Hepatocyte (in vitro differentiated cells): ENCODE data around the gene TMEM51. TPM values are rescaled to one million over a fixed set of nuclear protein-coding genes. Genes with fewer than 3 reads are reported as not detected.

Experiments
- DNase-seq: peaks from one replicate; pipeline ENCODE4 v3.0.0-alpha.2; 2016; ENCODE audit warnings: low spot score
- H2AFZ ChIP-seq: fragments of 200-600 bp; sonication (generic); 2 replicates; pipeline ENCODE4 v1.6.0; 2016; ENCODE audit warnings: antibody characterized with exemption, mild to moderate bottlenecking
- H3K27ac ChIP-seq: fragments of 200-600 bp; sonication (generic); 2 replicates; pipeline ENCODE4 v1.5.1; 2016; ENCODE audit warnings: mild to moderate bottlenecking
- H3K27me3 ChIP-seq: fragments of 200-600 bp; sonication (generic); 2 replicates; pipeline ENCODE4 v1.6.1; 2016
- H3K36me3 ChIP-seq: fragments of 200-600 bp; sonication (generic); replicated peaks from 2 replicates; pipeline ENCODE4 v1.5.1; 2016; ENCODE audit warnings: low read depth; ENCODE audit not compliant: insufficient read depth
- H3K4me1 ChIP-seq: fragments of 200-600 bp; sonication (generic); 2 replicates; pipeline ENCODE4 v1.5.1; 2016; ENCODE audit warnings: mild to moderate bottlenecking, moderate library complexity; ENCODE audit not compliant: insufficient read depth
- H3K4me2 ChIP-seq: fragments of 200-600 bp; sonication (generic); 2 replicates; pipeline ENCODE4 v1.6.0; 2016
- H3K4me3 ChIP-seq: fragments of 200-600 bp; sonication (generic); 2 replicates; pipeline ENCODE4 v1.5.1; 2016; ENCODE audit warnings: mild to moderate bottlenecking
- H3K79me2 ChIP-seq: fragments of 200-600 bp; sonication (generic); 2 replicates; pipeline ENCODE4 v1.6.0; 2017; ENCODE audit warnings: mild to moderate bottlenecking
- H3K9me2 ChIP-seq: fragments of 200-600 bp; sonication (generic); replicated peaks from 2 replicates; pipeline ENCODE4 v1.6.0; 2017; ENCODE audit warnings: mild to moderate bottlenecking; ENCODE audit not compliant: insufficient read depth
- H3K9me3 ChIP-seq: fragments of 200-600 bp; sonication (generic); 2 replicates; pipeline ENCODE4 v1.5.1; 2016; ENCODE audit warnings: low read depth, mild to moderate bottlenecking
- H4K20me1 ChIP-seq: fragments of 200-600 bp; sonication (generic); 2 replicates; pipeline ENCODE4 v1.6.0; 2016; ENCODE audit warnings: mild to moderate bottlenecking; ENCODE audit not compliant: insufficient read depth, poor library complexity, severe bottlenecking
- CTCF ChIP-seq: fragments of 200-600 bp; sonication (generic); IDR thresholded peaks from 2 replicates; pipeline ENCODE4 v1.5.1; 2016; ENCODE audit warnings: antibody characterized with exemption, mild to moderate bottlenecking; ENCODE audit not compliant: poor library complexity
- EZH2 ChIP-seq: fragments of 200-600 bp; sonication (generic); IDR thresholded peaks from 2 replicates; pipeline ENCODE4 v1.6.1; 2016; ENCODE audit warnings: antibody characterized with exemption, mild to moderate bottlenecking, borderline replicate concordance
- EZH2phosphoT487 ChIP-seq: fragments of 200-600 bp; sonication (generic); IDR thresholded peaks from one replicate; pipeline ENCODE4 v1.6.1; 2018; ENCODE audit warnings: antibody characterized with exemption, mild to moderate bottlenecking, low read depth, moderate library complexity; ENCODE audit not compliant: unreplicated experiment, severe bottlenecking
- WGBS: methylation state at CpG from one replicate; pipeline ENCODE4 v1.1.6; 2016; ENCODE audit warnings: low lambda C conversion rate; ENCODE audit errors: missing lambda C conversion rate; 5-methylcytosine and 5-hydroxymethylcytosine counted together
- polyA plus RNA-seq: library from polyadenylated mRNA; unstranded; fragments of >200 nt; fragmentation: Nextera tagmentation; extraction: Ambion mirVana; gene quantifications from 2 replicates; pipeline ENCODE4 v1.2.1, GENCODE V29; 2016
- total RNA-seq: library from RNA; depleted of rRNA; stranded (reverse); fragments of >200 nt; gene quantifications from 2 replicates; pipeline ENCODE4 v1.2.3, GENCODE V29; 2014

Gene TMEM51
- total and polyA plus RNA-seq, 2 experiments from 2014 or later: 23.4 to 24.0 TPM

GRCh38 chr1:15155888-15156741 is 2.6 kb downstream of the TMEM51 start:
- H3K4me1 ChIP-seq: peaks cover 65% of the 10 kb centered on the region
- no peak overlapping the region for H3K4me3 ChIP-seq
- no peaks in the 10 kb centered on the region for H3K27me3 ChIP-seq
- peak overlapping the region; percentile 82 for H3K27ac ChIP-seq
- no peaks in the 10 kb centered on the region for H3K36me3 ChIP-seq
- H3K4me2 ChIP-seq: peak overlapping the region; percentile 95
- 49% methylated on average over 11 of the region's 11 CpGs for WGBS
- no peak overlapping the region for H2AFZ ChIP-seq
- no peaks in the 10 kb centered on the region for H3K9me2 ChIP-seq
- H4K20me1 ChIP-seq: peaks cover 10% of the 10 kb centered on the region
- TF ChIP-seq EZH2phosphoT487: no peak
- TF ChIP-seq EZH2: no peak
- TF ChIP-seq CTCF: no peak
- peaks cover 70% of the 10 kb centered on the region for H3K79me2 ChIP-seq
- no peak for DNase-seq
- H3K9me3 ChIP-seq: no peaks in the 10 kb centered on the region

- Histone ChIP-seq H3K4me2 (peak overlapping the region; percentile 95), H3K4me3 (no peak overlapping the region), H4K20me1 (peaks cover 10% of the 10 kb centered on the region), H3K79me2 (peaks cover 78% of the 10 kb centered on the region), H3K27ac (peak overlapping the region; percentile 82), H3K36me3 (no peaks in the 10 kb centered on the region), H3K9me3 (no peaks in the 10 kb centered on the region), H3K27me3 (no peaks in the 10 kb centered on the region), H3K9me2 (no peaks in the 10 kb centered on the region), H2AFZ (no peak overlapping the region), H3K4me1 (peaks cover 58% of the 10 kb centered on the region)
- WGBS: 59% methylated on average over 9 of the region's 9 CpGs
- DNase-seq: no peak
- TF ChIP-seq EZH2phosphoT487 (no peak), EZH2 (no peak), CTCF (no peak)
These were observed 3.3 kb downstream of the TMEM51 start for GRCh38 chr1:15156807-15157380.

- DNase-seq: no peak
- Histone ChIP-seq H3K4me1 (peaks cover 55% of the 10 kb centered on the region), H3K27ac (peak overlapping the region; percentile 82)
These were observed 4.2 kb downstream of the TMEM51 start for GRCh38 chr1:15157524-15158399.

More at GRCh38 chr1:15157524-15158399, 4.2 kb downstream of the TMEM51 start:
- no peaks in the 10 kb centered on the region for H3K36me3 ChIP-seq
- peak overlapping the region; percentile 61 for H3K4me2 ChIP-seq
- H3K9me2 ChIP-seq: no peaks in the 10 kb centered on the region
- peaks cover 87% of the 10 kb centered on the region for H3K79me2 ChIP-seq
- WGBS: 73% methylated on average over 17 of the region's 17 CpGs
- no peak overlapping the region for H2AFZ ChIP-seq
- peaks cover 10% of the 10 kb centered on the region for H4K20me1 ChIP-seq
- H3K4me3 ChIP-seq: no peak overlapping the region
- no peaks in the 10 kb centered on the region for H3K9me3 ChIP-seq
- TF ChIP-seq CTCF: no peak
- TF ChIP-seq EZH2phosphoT487: no peak
- no peak for TF ChIP-seq EZH2
- no peaks in the 10 kb centered on the region for H3K27me3 ChIP-seq
